Esophagus squamous epithelium (tissue), 5 donors: ENCODE data around the gene MAML3. TPM values are rescaled to one million over a fixed set of nuclear protein-coding genes. Genes with fewer than 3 reads are reported as not detected.
A peak's percentile ranks its signal among the peaks of the same experiment; 100 is the strongest.

Experiments used
- DNase-seq: peaks from one replicate; lab custom pipeline; 2025; lab: John Stamatoyannopoulos, UW
- H3K27ac ChIP-seq, 4 donors: fragments of 200-600 bp; sonication (generic); one replicate each; pipeline ENCODE4 v1.5.1; 2016 to 2019; ENCODE audit warnings: mild to moderate bottlenecking in 1 of 4
- H3K27me3 ChIP-seq, 4 donors: fragments of 200-600 bp; sonication (generic); 1 replicate in 3 of 4; 2 replicates in 1 of 4; pipeline versions ENCODE4 v1.5.1 to v1.6.0; 2017 to 2021; ENCODE audit warnings: antibody characterized with exemption in 1 of 4
- H3K36me3 ChIP-seq, 3 donors: fragments of 200-600 bp; sonication (generic); one replicate each; pipeline ENCODE4 v1.5.1; 2016 to 2019
- H3K4me1 ChIP-seq, 3 donors: fragments of 200-600 bp; sonication (generic); one replicate each; pipeline ENCODE4 v1.5.1; 2017 to 2019
- H3K4me3 ChIP-seq, 4 donors: fragments of 200-600 bp; sonication (generic); 1 replicate in 3 of 4; 2 replicates in 1 of 4; pipeline ENCODE4 v1.5.1; 2016 to 2019; ENCODE audit warnings: mild to moderate bottlenecking in 2 of 4, moderate library complexity in 1 of 4
- H3K9me3 ChIP-seq, 3 donors: fragments of 200-600 bp; sonication (generic); one replicate each; pipeline ENCODE4 v1.5.1; 2016 to 2019
- POLR2A ChIP-seq, 4 donors: fragments of 450-650 bp; IDR thresholded peaks; one replicate each; pipeline ENCODE4 v1.6.1; 2017; ENCODE audit warnings: antibody characterized with exemption in 4 of 4, mild to moderate bottlenecking in 4 of 4, moderate library complexity in 3 of 4
- WGBS, 2 donors: methylation state at CpG; one replicate each; pipeline ENCODE4 v1.1.5; 2018; 5-methylcytosine and 5-hydroxymethylcytosine counted together
- intact Hi-C: fragments of 100-400 bp; cut with DNase I; formaldehyde crosslinking; loops from one replicate; pipeline ENCODE4 v1.15.0; 2022
- total RNA-seq, 4 donors: library from RNA; depleted of rRNA; stranded (reverse); fragments of >200 nt; gene quantifications; one replicate each; pipeline ENCODE4 v1.1.0, GENCODE V29; 2016
- TF ChIP-seq, protein P1 (sequence below), 6 experiments: fragments of 450-650 bp in 4 of 6; fragments of 200-600 bp in 2 of 6; sonication (generic) in 2 of 6; IDR thresholded peaks; one replicate each; pipeline ENCODE4 v1.5.1; 2016 to 2019; ENCODE audit warnings: antibody characterized with exemption in 6 of 6, mild to moderate bottlenecking in 4 of 6, moderate library complexity in 4 of 6
- donor health status: DM: yes; HTN: yes; CAD: no.

Gene MAML3
- total RNA-seq, 4 donors from 2014 or later: 6.9 to 14.2 (median 8.9) TPM

DNA sequence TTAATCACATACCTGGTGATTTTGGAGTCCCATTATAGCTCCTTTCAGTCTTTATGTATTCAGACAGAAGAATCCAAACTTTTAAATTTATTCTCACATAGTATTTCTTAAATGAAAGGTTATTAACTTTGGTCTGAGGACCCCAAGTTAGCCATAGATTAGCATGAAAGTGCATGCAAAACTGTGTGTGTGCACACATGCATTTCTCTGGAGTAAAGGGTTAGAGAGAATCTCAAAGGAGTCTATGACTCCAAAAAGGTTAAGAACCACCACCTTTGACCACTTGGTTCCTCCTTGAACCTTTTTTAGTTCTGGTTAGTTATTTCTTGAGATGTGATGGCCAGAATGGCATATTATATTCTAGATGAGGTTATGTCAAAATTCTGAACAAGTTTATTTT lies 386.4 kb downstream of the MAML3 start:
- TF ChIP-seq POLR2A (IDR thresholded peaks at IDR 0.05): no peak
- TF ChIP-seq, protein P1, sequence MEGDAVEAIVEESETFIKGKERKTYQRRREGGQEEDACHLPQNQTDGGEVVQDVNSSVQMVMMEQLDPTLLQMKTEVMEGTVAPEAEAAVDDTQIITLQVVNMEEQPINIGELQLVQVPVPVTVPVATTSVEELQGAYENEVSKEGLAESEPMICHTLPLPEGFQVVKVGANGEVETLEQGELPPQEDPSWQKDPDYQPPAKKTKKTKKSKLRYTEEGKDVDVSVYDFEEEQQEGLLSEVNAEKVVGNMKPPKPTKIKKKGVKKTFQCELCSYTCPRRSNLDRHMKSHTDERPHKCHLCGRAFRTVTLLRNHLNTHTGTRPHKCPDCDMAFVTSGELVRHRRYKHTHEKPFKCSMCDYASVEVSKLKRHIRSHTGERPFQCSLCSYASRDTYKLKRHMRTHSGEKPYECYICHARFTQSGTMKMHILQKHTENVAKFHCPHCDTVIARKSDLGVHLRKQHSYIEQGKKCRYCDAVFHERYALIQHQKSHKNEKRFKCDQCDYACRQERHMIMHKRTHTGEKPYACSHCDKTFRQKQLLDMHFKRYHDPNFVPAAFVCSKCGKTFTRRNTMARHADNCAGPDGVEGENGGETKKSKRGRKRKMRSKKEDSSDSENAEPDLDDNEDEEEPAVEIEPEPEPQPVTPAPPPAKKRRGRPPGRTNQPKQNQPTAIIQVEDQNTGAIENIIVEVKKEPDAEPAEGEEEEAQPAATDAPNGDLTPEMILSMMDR (IDR thresholded peaks at IDR 0.05): no peak
- H3K27ac ChIP-seq: no peak overlapping the region
- DNase-seq: no peak
- H3K36me3 ChIP-seq: no peaks in the 10 kb centered on the region
- H3K27me3 ChIP-seq: no peaks in the 10 kb centered on the region
- H3K9me3 ChIP-seq: no peaks in the 10 kb centered on the region
- peaks cover 0 to 37% (median 10%) of the 10 kb centered on the region in 3 donors for H3K4me1 ChIP-seq
- no peak overlapping the region for H3K4me3 ChIP-seq
- intact Hi-C loops: no loop called here

DNA sequence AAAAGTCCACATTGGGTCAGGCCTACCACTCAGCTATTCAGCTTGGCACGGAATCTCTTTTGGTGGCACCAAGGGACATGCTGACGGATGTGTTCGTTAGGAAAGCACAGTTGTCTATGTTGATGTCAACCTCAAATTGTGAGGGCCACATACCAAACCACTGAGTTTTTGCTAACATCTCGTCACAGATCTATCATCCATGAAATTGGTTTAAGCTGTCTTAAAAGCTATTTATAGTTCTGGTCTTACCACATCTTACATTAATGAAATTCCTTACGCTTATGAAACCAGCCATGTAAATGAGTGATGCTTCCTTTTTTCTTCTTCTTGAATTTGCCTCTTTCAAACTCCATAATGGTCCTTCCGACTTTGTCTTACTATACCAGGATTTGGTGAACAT lies 386.8 kb downstream of the MAML3 start:
- no peaks in the 10 kb centered on the region for H3K27me3 ChIP-seq
- no peaks in the 10 kb centered on the region for H3K9me3 ChIP-seq
- intact Hi-C loops: no loop called here
- peaks cover 0 to 42% (median 10%) of the 10 kb centered on the region in 3 donors for H3K4me1 ChIP-seq
- WGBS, 2 donors: 70 to 74% methylated on average over 6 of the region's 6 CpGs
- TF ChIP-seq, protein P1 (IDR thresholded peaks at IDR 0.05): no peak
- no peak for TF ChIP-seq POLR2A (IDR thresholded peaks at IDR 0.05)
- no peak overlapping the region for H3K27ac ChIP-seq
- H3K4me3 ChIP-seq: no peak overlapping the region
- no peak for DNase-seq
- no peaks in the 10 kb centered on the region for H3K36me3 ChIP-seq

DNA sequence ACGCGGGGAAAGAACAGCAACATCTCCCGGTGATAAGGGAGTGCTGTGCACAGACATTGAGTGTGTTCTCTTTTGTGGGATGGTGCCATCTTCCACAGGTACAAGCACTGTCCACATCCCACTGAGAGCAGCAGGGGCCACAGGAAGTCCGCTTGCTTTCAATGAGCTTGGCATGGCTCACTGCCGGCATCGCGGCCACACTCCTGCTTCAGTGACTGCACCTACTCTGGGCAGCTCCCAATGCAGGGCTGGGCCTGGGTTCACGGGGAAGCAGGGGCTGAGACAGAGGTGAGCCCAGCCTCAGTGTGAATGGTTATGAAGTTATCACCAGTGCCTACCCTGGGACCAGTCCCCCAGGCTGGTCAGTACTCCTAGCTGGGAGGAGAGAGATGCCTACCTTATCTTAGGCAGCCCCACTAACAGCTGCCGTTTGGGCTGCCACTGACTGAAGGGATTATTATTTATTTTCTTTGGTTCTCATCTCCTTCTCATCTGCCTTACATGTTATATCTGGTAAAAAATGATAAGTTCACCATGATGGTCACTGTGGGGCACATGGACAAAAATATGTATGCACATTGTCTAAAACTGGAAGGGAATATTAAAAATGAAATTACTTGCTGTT lies 389.2 kb downstream of the MAML3 start:
- Histone ChIP-seq H3K4me3 (peak overlapping the region in 1 of 4 donors; percentile 29), H3K9me3 (no peaks in the 10 kb centered on the region), H3K27ac (peak overlapping the region in 2 of 4 donors; percentile 49 to 71), H3K36me3 (no peaks in the 10 kb centered on the region), H3K4me1 (peaks cover 0 to 40% (median 10%) of the 10 kb centered on the region in 3 donors), H3K27me3 (no peaks in the 10 kb centered on the region)
- no peak for DNase-seq
- 59 to 85% methylated on average over 8 of the region's 9 CpGs for WGBS, 2 donors
- TF ChIP-seq POLR2A (IDR thresholded peaks at IDR 0.05): no peak
- TF ChIP-seq, protein P1 (IDR thresholded peaks at IDR 0.05): no peak
- intact Hi-C loops: no loop called here

- no peaks in the 10 kb centered on the region for H3K27me3 ChIP-seq
- whole genome bisulfite sequencing, 2 donors: 52 to 70% methylated on average over 8 of the region's 8 CpGs
- peak overlapping the region in 2 of 4 donors; percentile 49 to 71 for H3K27ac ChIP-seq
- no peaks in the 10 kb centered on the region for H3K9me3 ChIP-seq
- TF ChIP-seq, protein P1 (IDR thresholded peaks at IDR 0.05): no peak
- TF ChIP-seq POLR2A (IDR thresholded peaks at IDR 0.05): no peak
- H3K4me3 ChIP-seq: peak overlapping the region in 1 of 4 donors; percentile 29
- no peaks in the 10 kb centered on the region for H3K36me3 ChIP-seq
- peaks cover 0 to 40% (median 10%) of the 10 kb centered on the region in 3 donors for H3K4me1 ChIP-seq
- no peak for DNase-seq
- intact Hi-C loops: no loop called here
These were observed 389.8 kb downstream of the MAML3 start for GRCh38 chr4:139764182-139764581.

DNA sequence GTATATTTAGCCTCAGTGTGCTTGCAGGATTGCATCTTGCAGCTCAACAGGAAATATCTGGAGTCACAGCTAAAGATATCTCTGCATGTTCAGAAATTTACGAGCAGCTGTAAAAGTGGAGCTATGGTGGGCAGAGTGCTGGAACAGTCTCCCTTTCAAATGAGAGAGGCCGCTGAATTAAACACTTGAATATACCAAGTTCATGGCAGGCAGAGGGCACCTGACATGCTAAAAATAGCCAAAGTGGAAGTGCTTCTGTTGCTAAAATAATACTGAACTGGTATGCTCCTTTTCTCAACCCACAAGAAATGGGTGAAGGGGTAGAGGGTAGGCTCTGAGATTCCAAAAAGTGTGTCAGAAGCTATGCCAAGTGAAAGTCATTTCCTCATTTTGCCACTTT lies 390.3 kb downstream of the MAML3 start:
- Histone ChIP-seq H3K27ac (peak overlapping the region in 3 of 4 donors; percentile 39 to 71 (median 49)), H3K9me3 (no peaks in the 10 kb centered on the region), H3K36me3 (no peaks in the 10 kb centered on the region), H3K4me3 (peak overlapping the region in 2 of 4 donors; percentile 13 to 29), H3K4me1 (peaks cover 0 to 40% (median 10%) of the 10 kb centered on the region in 3 donors), H3K27me3 (no peaks in the 10 kb centered on the region)
- DNase-seq: no peak
- TF ChIP-seq, protein P1 (IDR thresholded peaks at IDR 0.05): no peak
- TF ChIP-seq POLR2A (IDR thresholded peaks at IDR 0.05): no peak
- WGBS, 2 donors: 48 to 60% methylated on average over 2 of the region's 2 CpGs
- intact Hi-C loops: no loop called here
